NCI-H128 (cell line): Measurements from ENCODE around the gene LRIG1.

Experiments used
- DNase-seq: peaks from one replicate; lab custom pipeline; 2025; ENCODE audit not compliant: unreplicated experiment; lab: John Stamatoyannopoulos, UW

LRIG1 gene

DNA sequence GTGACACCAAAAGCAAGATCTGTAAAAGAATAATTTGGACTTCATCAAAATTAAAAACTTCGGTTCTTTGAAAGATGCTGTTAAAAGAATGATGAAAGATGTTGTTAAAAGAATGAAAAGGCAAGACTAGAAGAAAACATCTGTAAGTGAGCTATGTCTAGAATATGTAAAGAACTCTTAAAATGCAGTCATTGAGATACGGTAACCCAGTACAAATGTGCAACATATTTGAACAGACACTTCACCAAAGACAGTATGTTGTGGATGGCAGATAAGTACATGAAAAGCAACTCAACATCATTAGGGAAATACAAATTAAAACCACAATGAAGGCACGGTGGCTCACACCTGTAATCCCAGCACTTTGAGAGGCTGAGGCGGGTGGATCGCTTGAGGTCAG, 139.5 kb downstream of the LRIG1 start:
- DNase-seq, result no peak

DNA sequence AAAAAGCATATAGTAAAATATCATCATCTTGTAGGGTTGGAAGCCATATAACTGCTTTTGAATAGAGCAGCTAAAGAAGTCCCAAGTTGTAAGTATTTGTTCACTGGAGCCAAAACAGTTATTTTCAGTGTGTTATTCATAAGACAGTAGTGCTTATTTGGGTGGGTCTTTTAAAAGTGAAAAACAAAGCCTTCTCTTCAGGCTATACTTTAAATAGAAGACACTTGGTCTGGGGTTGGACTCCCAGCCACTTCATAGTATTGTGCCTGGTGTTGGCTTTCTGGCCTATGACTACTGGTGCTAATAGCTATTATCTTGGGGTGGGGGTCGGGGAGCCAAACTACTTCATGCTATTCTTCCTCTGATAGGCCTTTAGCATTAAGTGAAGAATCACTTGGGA, 144.8 kb downstream of the LRIG1 start:
- DNase-seq, result no peak

DNA sequence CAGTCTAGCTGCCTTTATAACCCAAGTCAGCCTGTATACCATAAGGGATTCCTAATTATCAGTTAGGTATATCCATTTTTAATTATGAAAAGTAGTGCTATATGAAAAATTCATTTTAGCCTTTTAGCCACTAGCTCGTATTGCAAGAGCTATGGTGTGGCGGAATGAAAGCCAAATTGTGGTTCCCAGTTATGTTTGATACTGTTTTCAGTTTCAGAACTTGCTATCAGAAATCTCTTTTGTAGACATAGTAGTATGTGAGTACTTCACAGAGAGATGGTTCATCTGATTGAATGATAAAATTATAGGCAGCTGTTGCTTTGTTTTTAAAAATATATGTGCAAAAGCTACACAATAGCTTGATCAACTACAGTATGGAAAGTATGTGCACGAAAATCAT, 145.4 kb downstream of the LRIG1 start:
- no peak for DNase-seq

DNA sequence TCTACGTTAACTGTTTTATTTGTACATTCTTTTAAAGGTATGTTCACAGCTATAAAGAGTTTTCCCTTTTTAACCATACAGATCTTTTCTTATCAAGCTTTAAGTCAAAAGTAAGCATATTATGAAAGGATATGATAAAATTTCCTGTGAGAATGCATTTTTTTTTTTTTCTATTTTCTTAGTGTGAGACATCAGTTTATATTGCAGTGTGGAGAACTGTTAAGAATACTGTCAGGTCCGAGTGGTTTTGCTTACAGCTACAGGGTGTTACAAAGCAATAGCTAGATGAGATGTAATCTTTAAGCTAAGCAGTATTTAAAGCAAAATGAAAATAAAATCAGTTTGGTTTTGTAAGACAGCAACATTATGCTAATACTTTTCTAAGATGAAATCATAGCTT, 146.8 kb downstream of the LRIG1 start:
- no peak for DNase-seq

DNA sequence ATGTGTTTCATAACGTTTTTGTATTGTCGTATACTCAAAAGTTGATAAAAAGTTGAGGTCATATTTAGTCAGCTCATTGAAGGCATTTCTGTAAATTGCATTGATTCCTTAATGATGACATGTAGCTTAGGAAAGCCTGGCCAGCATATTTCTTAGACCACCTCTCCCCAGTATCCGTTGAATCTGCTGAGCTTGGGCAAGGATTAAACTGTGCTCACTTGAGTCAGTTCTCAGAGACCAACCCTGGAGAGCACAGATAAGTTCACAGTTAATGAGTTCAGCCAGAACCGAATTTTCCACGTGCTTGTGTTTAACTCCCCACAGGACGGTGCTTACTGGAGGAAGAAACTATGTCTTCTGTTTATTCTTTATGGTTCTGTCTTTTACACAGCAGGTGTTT, 147.3 kb downstream of the LRIG1 start:
- no peak for DNase-seq

DNA sequence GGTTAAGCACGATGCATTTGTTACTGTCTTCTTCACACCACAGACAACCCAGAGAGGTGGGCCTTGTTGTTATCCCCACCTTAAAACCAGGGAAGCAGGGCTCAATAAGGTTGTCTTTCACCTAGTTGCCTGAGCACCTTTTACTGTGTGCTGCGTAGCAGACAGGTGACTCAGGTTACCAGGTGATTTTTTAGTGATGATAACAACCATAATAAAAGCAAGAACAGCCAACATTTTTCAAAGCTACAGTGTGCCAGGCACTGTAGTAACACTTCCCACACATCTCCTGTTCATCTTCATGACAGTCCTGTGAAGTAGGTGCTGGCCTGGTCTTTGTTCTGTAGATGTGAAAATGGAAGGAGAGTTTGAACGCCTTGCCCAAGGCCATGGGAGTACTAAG, 147.8 kb downstream of the LRIG1 start:
- DNase-seq, result no peak

DNA sequence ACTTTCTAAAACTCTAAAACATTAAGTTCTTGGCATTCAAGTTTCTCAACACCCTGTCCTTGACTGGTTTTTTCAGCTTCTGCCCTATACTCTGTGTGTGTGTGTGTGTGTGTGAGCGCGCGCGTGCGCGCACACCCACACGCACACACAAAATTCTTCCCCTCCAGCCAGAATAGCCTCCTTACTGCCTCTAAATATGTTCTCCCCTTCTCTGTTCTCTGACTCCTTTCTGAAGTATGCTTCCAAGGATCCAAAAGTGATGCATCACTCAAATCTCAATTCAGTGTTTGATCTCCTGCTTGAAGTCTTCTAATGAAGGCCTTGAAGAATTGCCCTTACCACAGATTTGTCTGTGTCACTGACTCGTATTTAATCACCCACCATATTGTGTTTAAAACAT, 150.2 kb downstream of the LRIG1 start:
- no peak for DNase-seq

DNA sequence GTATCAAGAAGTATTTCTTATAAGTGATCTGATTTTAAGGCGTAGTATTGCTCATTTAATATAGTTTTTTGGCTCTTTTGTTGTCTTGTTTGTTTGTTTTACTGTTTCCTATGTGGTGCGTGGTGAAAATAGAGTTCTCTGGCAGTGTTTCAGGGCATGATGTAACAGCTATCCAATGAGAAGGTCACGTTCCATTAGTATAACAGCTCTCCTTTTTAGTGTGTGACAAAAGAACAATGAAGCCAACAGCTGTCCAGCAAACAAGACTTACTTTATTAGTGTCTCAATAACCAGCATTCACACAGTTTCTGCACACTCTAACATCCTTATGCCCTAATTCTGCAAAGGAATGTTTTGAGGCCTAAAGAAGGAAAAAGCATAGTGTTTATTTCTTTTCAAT, 152.1 kb downstream of the LRIG1 start:
- no peak for DNase-seq

DNA sequence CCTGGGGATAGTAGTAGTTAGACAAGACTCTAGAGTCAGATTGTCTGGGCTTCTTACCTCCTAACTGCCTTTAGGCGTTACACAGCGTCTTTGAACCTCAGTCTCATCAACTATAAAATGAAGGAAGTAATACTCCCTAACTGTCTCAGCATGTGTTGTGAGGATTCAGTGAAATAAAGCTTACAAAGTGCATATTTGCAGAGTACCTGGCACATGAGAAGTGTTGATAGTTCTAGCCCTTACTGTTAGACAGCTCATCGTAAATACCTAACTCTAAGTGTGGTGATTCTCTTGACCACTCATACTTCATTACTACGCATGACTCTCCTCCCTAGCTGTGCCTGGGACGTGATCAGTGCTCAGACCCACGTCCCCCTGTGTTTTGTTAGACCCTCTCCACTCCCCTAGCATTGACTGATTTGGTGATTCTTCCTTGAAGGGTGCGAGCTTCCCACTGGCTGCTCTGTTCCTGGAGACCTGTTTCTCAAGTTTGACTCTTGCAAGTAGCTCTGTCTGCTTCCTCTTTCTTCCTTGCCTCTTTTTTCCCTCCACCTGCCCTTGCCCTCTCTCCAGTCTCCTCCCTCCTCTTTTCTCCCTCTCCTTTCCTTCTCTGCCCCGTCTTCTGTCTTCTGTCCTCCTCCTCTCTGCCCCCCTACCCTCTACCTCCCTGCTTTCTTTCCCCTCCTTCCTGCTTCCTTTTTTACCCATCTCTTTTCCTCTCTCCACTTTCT, 155.8 kb downstream of the LRIG1 start:
- DNase-seq, result no peak

DNA sequence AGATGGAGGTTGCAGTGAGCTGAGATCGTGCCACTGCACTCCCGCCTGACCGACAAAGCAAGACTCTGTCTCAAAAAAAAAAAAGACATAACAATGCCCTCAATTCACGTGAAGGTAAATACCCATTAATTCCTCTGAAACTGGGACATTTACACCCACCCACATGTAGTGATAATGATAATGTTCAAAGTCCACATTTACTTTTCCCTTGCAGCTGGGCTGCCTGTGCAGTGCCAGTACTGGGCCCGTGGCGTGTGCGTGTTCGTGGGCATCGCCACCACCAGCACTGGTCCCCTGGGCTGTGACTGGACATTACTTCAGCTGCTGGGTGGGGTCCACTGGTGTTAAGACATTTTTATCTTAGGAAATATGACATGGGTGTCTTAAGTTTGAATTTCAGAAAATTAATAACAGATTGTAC, 156.4 kb downstream of the LRIG1 start:
- DNase-seq, result no peak

DNA sequence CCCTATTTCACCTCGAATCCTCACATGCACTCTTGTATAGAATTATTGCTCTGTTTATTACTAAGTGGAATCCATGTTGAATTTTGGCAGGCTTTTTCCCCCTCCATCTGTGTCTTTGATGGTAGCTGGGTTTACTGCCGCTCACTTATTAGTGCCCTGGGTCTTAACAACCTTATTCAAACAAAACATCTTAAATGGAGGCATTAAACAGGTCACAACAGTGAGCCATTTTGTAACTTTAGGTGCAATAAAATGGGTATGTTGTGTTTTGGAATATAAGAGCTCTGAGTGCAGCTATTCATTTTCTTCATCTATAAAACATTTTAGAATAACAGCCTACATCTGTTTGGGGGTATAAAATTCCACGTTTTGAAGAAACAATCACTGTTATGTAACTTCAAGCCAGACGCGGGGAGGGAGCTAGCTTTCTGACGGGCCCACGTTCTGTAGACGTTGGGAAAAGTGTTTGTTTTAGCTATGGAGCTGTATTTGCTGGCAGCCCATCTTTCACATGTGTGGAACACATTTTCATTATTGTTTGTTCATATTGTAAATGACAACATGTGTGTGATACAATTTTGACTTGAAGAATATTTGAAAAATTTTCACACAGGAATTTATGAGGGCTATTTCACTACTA, 158.0 kb downstream of the LRIG1 start:
- no peak for DNase-seq

DNA sequence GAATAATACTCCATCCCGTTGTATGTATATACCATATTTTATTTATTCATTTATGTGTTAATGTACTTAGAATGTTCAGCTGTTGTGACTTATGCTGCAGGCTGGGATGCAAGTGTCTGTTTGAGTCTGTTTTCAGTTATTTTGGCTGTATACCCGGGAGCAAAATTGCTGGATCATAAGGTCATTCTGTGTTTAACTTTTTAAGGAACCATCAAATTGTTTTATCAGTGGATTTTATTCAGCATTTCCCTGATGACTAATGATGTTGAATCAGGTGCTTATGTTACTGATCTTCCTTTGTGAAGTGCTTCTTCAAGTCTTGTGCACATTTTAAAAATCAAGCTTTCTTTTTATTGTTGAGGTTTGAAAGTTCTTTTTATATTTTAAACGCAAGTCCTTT, 161.9 kb downstream of the LRIG1 start:
- no peak for DNase-seq

DNA sequence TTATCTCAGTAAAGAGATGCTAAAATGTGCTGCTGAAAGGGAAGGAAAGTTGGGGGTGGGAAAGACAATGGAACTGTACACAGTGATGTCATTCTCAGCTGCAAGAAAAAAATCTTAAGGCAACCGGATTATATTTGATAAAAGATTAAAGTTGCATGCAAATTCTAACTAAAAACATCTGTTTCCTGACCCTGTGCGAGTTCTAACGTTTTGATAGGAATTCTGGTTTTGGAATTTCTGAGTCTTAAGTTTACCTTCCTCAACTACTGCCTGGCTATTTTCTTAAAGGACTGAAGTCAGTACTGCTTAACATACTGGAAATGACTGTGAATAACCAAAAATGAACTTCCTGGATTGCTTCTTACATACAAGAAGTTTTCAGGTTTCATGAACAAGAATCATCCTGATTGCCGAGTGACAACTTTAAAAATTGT, 164.5 kb downstream of the LRIG1 start:
- DNase-seq, result no peak

DNA sequence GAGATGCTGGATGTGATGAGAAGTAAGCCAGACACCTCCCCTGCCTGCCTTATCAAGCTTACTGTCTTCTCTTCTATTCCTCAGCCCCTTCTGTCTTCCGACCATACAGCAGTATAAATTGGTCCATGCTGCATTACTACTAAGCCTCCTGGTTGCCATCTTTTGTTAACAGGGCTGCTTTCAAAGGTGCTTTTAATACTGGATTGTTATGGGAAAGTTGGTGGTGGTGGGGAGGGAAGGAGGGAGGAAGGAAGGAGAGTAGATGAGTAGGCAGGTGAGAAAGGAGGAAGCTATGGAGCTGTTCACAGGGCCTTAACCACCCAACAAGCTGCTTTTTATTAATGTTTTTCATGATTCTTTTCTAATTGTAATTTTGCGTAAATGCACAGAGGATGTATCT, 165.2 kb downstream of the LRIG1 start:
- no peak for DNase-seq
